Thyroid gland (tissue), 4 donors: Measurements from ENCODE around the gene TANGO2. TPM values are rescaled to one million over a fixed set of nuclear protein-coding genes. Genes with fewer than 3 reads are reported as not detected.
A peak's percentile ranks its signal among the peaks of the same experiment; 100 is the strongest.

Experiments used
- DNase-seq, 2 donors: peaks; one replicate each; pipeline ENCODE4 v3.0.0-alpha.2; 2019
- H3K27ac ChIP-seq, 3 donors: fragments of 200-600 bp; sonication (generic); 1 replicate in 2 of 3; 2 replicates in 1 of 3; pipeline ENCODE4 v1.5.1; 2016 to 2019; ENCODE audit warnings: mild to moderate bottlenecking in 1 of 3, moderate library complexity in 1 of 3
- H3K27me3 ChIP-seq: fragments of 200-600 bp; sonication (generic); one replicate; pipeline ENCODE4 v1.5.1; 2019
- H3K36me3 ChIP-seq, 2 donors: fragments of 200-600 bp; sonication (generic); one replicate each; pipeline ENCODE4 v1.5.1; 2016 to 2019
- H3K4me1 ChIP-seq, 2 donors: fragments of 200-600 bp; sonication (generic); one replicate each; pipeline ENCODE4 v1.5.1; 2017 to 2019
- H3K4me3 ChIP-seq, 3 donors: fragments of 200-600 bp; sonication (generic); replicated peaks in 1 of 3; 1 replicate in 2 of 3; 2 replicates in 1 of 3; pipeline ENCODE4 v1.5.1; 2016; ENCODE audit warnings: mild to moderate bottlenecking in 1 of 3
- H3K9me3 ChIP-seq: fragments of 200-600 bp; sonication (generic); one replicate; pipeline ENCODE4 v1.5.1; 2017
- POLR2A ChIP-seq, 2 donors: fragments of 450-650 bp; IDR thresholded peaks; one replicate each; pipeline ENCODE4 v1.6.1; 2017; ENCODE audit warnings: antibody characterized with exemption in 2 of 2, mild to moderate bottlenecking in 2 of 2, moderate library complexity in 1 of 2
- WGBS, 2 donors: methylation state at CpG; one replicate each; pipeline ENCODE4 v1.1.5; 2017; 5-methylcytosine and 5-hydroxymethylcytosine counted together
- intact Hi-C: fragments of 100-400 bp; cut with DNase I; formaldehyde crosslinking; loops from one replicate; pipeline ENCODE4 v1.15.1; 2023
- total RNA-seq, 4 donors: library from RNA; depleted of rRNA; stranded (reverse); fragments of >200 nt; gene quantifications; one replicate each; pipeline ENCODE4 v1.2.3, GENCODE V29; 2016
- TF ChIP-seq, protein P1 (sequence below), 6 experiments: fragments of 200-600 bp in 3 of 6; fragments of 450-650 bp in 3 of 6; sonication (generic) in 3 of 6; IDR thresholded peaks; one replicate each; pipeline ENCODE4 v1.5.1; 2016 to 2019; ENCODE audit warnings: antibody characterized with exemption in 6 of 6, mild to moderate bottlenecking in 2 of 6, inconsistent platforms in 1 of 6, moderate library complexity in 1 of 6

TANGO2 gene
- total RNA-seq, 4 donors from 2014 or later, result 50.3 to 82.7 (median 65.2) TPM

DNA sequence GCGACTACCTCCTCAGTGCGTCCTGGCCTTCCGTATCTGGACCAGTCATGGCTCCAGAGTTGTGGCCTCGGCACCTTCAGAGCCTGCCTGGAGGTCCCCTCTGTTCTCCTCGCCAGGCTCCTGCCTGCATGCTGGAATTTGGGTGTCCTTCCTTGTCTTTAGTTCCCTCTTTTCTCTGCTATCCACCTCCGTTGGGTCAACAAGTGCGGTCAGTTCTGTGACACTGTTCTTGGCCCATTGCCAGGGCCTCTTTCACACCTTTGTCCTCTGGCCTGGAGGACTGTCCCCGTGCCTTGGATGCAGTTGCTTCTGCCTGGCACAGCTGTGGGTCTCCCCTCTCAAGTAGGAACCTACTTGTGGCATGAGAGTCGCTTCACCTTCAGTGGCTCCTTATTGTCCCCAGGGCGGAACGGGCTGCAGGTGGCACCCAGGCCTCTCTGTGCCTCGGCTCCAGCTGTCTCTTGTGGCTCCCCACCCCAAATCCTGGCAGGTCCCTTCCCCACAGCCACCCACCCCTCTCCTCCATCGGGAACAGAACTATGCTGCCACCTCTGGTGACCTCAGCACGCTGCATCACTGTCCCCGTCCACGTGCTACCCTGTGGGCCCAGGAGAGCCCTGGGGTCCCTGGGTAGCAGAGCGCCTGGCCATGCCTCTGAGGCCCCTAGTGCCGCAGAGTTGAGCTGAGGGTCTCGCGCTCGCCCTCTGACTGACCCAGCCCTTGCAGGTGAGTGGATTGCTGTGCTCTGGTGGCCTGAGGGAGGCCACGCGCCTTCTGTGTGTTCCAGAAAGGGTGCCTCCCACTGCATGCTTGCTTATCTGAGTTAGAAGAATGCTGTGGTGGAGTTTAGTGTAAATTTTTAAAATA lies 63.9 kb downstream of the TANGO2 start:
- 68 to 71% methylated on average over 21 to 22 of the region's 23 CpGs for WGBS, 2 donors
- intact Hi-C loops, result no loop called here

DNA sequence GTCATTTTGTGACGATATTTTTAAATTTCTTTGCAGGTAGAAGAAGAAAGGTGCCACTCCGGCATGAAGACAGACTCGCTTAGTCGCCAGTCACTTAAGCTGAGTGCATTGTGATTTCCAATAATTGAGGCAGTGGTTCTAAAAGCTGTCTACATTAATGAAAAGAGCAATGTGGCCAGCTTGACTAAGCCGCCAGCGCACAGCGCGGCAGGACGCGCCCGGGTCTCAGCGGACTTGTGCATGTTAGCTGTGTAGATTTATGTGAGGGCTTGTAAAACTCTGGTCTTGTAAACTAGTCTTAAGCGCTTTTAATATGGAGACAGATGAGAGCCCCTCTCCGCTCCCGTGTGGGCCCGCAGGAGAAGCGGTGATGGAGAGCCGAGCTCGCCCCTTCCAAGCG lies 64.7 kb downstream of the TANGO2 start:
- H3K4me3 ChIP-seq, result no peak overlapping the region
- H3K4me1 ChIP-seq, result peaks cover 42 to 44% of the 10 kb centered on the region in 2 donors
- no peak for TF ChIP-seq POLR2A (IDR thresholded peaks at IDR 0.05)
- TF ChIP-seq, protein P1, sequence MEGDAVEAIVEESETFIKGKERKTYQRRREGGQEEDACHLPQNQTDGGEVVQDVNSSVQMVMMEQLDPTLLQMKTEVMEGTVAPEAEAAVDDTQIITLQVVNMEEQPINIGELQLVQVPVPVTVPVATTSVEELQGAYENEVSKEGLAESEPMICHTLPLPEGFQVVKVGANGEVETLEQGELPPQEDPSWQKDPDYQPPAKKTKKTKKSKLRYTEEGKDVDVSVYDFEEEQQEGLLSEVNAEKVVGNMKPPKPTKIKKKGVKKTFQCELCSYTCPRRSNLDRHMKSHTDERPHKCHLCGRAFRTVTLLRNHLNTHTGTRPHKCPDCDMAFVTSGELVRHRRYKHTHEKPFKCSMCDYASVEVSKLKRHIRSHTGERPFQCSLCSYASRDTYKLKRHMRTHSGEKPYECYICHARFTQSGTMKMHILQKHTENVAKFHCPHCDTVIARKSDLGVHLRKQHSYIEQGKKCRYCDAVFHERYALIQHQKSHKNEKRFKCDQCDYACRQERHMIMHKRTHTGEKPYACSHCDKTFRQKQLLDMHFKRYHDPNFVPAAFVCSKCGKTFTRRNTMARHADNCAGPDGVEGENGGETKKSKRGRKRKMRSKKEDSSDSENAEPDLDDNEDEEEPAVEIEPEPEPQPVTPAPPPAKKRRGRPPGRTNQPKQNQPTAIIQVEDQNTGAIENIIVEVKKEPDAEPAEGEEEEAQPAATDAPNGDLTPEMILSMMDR (IDR thresholded peaks at IDR 0.05), result no peak
- H3K36me3 ChIP-seq, result peaks cover 50 to 51% of the 10 kb centered on the region in 2 donors
- no peaks in the 10 kb centered on the region for H3K27me3 ChIP-seq
- 94 to 96% methylated on average over 20 of the region's 20 CpGs for WGBS, 2 donors
- intact Hi-C loops, result no loop called here
- DNase-seq, result no peak
- H3K27ac ChIP-seq, result no peak overlapping the region
- H3K9me3 ChIP-seq, result no peaks in the 10 kb centered on the region

More for the DNA sequence above, 63.9 kb downstream of the TANGO2 start:
- TF ChIP-seq, protein P1 (IDR thresholded peaks at IDR 0.05), result peak in 2 of 6 experiments; percentile 16 to 44
- TF ChIP-seq POLR2A (IDR thresholded peaks at IDR 0.05), result no peak
- Histone ChIP-seq H3K27ac (peak overlapping the region in 1 of 3 donors; percentile 0), H3K27me3 (no peaks in the 10 kb centered on the region), H3K4me1 (peaks cover 42 to 44% of the 10 kb centered on the region in 2 donors), H3K9me3 (no peaks in the 10 kb centered on the region), H3K36me3 (peaks cover 41 to 42% of the 10 kb centered on the region in 2 donors), H3K4me3 (no peak overlapping the region)
- peak; percentile 22 to 33 for DNase-seq

DNA sequence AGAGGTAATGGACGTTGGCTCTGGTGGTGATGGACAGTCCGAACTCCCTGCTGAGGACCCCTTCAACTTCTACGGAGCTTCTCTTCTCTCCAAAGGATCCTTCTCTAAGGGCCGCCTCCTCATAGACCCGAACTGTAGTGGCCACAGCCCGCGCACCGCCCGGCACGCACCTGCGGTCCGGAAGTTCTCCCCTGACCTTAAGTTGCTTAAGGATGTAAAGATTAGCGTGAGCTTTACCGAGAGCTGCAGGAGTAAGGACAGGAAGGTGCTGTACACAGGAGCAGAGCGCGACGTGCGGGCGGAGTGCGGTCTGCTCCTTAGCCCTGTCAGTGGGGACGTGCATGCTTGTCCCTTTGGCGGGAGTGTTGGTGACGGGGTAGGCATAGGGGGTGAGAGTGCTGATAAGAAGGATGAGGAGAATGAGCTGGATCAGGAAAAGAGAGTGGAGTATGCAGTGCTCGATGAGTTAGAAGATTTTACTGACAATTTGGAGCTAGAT lies 65.2 kb downstream of the TANGO2 start:
- no peak overlapping the region for H3K4me3 ChIP-seq
- intact Hi-C loops, result no loop called here
- H3K27me3 ChIP-seq, result no peaks in the 10 kb centered on the region
- 90 to 92% methylated on average over 24 of the region's 24 CpGs for WGBS, 2 donors
- no peak for TF ChIP-seq POLR2A (IDR thresholded peaks at IDR 0.05)
- TF ChIP-seq, protein P1 (IDR thresholded peaks at IDR 0.05), result no peak
- H3K36me3 ChIP-seq, result peaks cover 55 to 56% of the 10 kb centered on the region in 2 donors
- no peak overlapping the region for H3K27ac ChIP-seq
- H3K4me1 ChIP-seq, result peaks cover 38 to 40% of the 10 kb centered on the region in 2 donors
- no peak for DNase-seq
- no peaks in the 10 kb centered on the region for H3K9me3 ChIP-seq

DNA sequence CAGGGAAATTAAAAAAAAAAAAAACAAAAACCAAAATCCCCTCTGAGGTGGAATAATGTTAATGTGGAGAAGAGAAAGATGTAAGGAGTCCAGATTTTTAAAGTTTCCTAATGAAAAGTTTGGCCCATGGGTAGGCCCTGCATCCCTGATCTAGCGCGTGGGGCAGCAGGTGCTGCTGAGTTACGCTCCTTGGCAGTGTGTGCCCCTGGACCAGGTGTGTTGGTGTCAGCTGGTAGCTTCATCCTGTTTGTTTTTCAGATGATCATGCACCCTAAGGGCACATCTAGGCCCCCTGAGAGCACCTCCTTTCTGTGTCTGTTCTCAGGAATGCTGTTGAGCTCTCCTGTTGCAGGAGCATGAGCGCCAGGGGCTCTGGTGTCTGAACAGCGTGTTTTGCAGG lies 65.9 kb downstream of the TANGO2 start:
- 95 to 99% methylated on average over 5 of the region's 5 CpGs for WGBS, 2 donors
- DNase-seq, result no peak
- intact Hi-C loops, result no loop called here
- Histone ChIP-seq H3K36me3 (peaks cover 61 to 62% of the 10 kb centered on the region in 2 donors), H3K4me3 (no peak overlapping the region), H3K27ac (no peak overlapping the region), H3K4me1 (peaks cover 32 to 34% of the 10 kb centered on the region in 2 donors), H3K27me3 (no peaks in the 10 kb centered on the region), H3K9me3 (no peaks in the 10 kb centered on the region)
- TF ChIP-seq, protein P1 (IDR thresholded peaks at IDR 0.05), result no peak
- TF ChIP-seq POLR2A (IDR thresholded peaks at IDR 0.05), result no peak
